Memory B cell (primary cell): ENCODE data around the gene DTNA.
"Not testable (repeated sequence)": the region's sequence is repeated elsewhere in the genome, so short reads cannot be mapped to it uniquely, and the experiment has no call there.

Experiments used
- ATAC-seq: fragments of 150-1000 bp; cut with Tn5 transposase; 2 replicates; pipeline ENCODE4 v1.10.0; 2021; ENCODE audit warnings: low read depth, mild to moderate bottlenecking, moderate library complexity
- DNase-seq, 2 donors: peaks; one replicate each; pipeline ENCODE4 v3.0.0; 2022; ENCODE audit warnings: low spot score in 2 of 2
- H3K27ac Mint-ChIP-seq: one replicate; pipeline ENCODE4 v1.8.0; 2022; ENCODE audit warnings: mild to moderate bottlenecking, moderate library complexity, mixed read lengths
- H3K27me3 Mint-ChIP-seq: one replicate; pipeline ENCODE4 v1.8.0; 2022; ENCODE audit warnings: mixed read lengths
- H3K36me3 Mint-ChIP-seq: one replicate; pipeline ENCODE4 v1.8.0; 2022; ENCODE audit warnings: mild to moderate bottlenecking, mixed read lengths
- H3K4me1 Mint-ChIP-seq: one replicate; pipeline ENCODE4 v1.8.0; 2022; ENCODE audit warnings: mixed read lengths
- H3K4me3 Mint-ChIP-seq: one replicate; pipeline ENCODE4 v1.8.0; 2022; ENCODE audit warnings: mild to moderate bottlenecking, moderate library complexity, mixed read lengths
- H3K9me3 Mint-ChIP-seq: one replicate; pipeline ENCODE4 v1.8.0; 2022; ENCODE audit warnings: mixed read lengths

Gene DTNA

DNA sequence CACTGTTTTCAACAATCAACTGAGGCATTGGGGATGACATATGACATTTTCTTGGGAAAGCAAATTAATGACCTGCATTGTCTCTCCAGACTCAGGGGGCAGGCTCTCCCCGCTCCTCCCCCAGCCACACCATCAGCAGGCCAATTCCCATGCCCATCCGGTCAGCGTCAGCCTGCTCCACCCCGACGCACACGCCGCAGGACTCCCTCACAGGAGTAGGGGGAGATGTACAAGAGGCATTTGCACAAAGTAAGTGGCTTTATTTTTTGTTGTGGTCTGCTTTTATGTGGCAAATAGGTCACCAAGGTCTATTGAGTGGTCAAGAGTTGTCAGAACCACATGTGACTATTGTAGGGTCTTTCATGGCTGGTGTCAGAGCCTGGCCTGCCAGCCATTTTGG, 165.1 kb downstream of the DTNA start:
- no peak for DNase-seq
- H3K4me3 Mint-ChIP-seq, result no peak overlapping the region
- H3K4me1 Mint-ChIP-seq, result no peaks in the 10 kb centered on the region
- no peaks in the 10 kb centered on the region for H3K9me3 Mint-ChIP-seq
- no peak for ATAC-seq
- no peak overlapping the region for H3K27ac Mint-ChIP-seq
- H3K27me3 Mint-ChIP-seq, result peaks cover 3% of the 10 kb centered on the region
- no peaks in the 10 kb centered on the region for H3K36me3 Mint-ChIP-seq

DNA sequence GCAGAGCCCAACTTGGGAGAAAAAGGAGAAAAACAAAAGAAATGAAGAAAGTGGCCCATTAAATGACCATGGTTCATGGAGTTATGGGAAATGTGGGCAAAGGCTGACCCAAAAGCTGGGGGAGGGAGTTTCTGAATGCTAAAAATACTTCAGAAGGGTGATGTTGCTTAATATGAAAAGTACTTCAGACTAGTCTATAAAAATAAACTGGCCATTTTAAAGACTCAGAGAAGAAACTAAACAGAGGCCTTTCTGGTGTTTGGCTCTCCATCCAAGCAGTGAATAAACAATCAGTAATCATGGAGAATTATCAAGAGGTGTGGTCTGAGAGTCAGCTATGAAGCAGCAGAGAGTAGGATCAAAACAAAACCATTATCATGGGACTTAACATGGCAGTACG, 170.3 kb downstream of the DTNA start:
- no peaks in the 10 kb centered on the region for H3K9me3 Mint-ChIP-seq
- no peaks in the 10 kb centered on the region for H3K36me3 Mint-ChIP-seq
- DNase-seq (no peak), ATAC-seq (no peak)
- no peak overlapping the region for H3K27ac Mint-ChIP-seq
- no peak overlapping the region for H3K4me3 Mint-ChIP-seq
- peaks cover 2% of the 10 kb centered on the region for H3K27me3 Mint-ChIP-seq
- H3K4me1 Mint-ChIP-seq, result no peaks in the 10 kb centered on the region

DNA sequence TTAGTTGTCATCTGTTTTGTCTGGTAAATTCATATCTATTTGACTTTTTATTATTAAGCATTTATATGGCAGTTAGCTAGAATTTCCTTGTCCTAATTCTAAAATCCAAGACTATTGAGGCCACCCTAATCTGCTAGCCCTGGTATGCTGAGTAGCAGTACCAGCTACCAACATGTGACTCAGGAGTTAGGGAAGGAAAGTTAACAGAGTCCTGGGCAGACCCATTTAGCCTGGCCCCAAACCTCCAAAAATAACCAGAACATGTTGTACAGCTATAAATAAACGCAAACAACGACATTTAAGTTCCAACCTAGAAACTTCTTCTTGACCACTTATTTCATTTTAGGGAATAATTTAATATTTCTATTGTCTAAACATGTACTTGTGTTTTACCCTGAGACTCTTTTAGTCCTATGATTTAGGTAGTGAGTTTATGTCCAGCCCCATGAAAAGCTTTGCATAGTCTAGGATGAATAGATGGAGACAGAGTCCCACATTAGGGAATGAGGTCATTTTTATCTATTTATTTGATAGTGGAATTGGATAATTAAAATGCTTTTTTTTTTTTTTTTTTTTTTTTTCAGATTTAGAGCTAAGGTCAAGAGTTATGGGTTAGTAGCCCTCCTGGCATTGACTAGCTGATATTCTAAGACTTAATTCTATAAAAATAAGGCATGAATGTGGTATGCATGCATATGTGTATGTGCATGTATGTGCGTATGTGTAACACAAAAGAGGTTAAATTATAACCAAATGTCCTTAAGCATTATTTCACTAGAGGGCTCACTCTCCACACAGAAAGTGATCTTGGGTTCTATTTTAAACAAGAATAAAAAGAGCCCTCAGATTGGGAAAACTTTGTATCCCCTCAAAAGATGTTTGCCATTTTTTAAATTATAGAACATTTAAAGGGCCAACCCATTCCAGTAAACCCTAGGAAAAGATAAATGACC, 171.1 kb downstream of the DTNA start:
- no peaks in the 10 kb centered on the region for H3K36me3 Mint-ChIP-seq
- ATAC-seq, result no peak
- no peaks in the 10 kb centered on the region for H3K4me1 Mint-ChIP-seq
- no peak overlapping the region for H3K4me3 Mint-ChIP-seq
- H3K9me3 Mint-ChIP-seq, result no peaks in the 10 kb centered on the region
- no peak for DNase-seq
- peaks cover 2% of the 10 kb centered on the region for H3K27me3 Mint-ChIP-seq
- H3K27ac Mint-ChIP-seq, result no peak overlapping the region

DNA sequence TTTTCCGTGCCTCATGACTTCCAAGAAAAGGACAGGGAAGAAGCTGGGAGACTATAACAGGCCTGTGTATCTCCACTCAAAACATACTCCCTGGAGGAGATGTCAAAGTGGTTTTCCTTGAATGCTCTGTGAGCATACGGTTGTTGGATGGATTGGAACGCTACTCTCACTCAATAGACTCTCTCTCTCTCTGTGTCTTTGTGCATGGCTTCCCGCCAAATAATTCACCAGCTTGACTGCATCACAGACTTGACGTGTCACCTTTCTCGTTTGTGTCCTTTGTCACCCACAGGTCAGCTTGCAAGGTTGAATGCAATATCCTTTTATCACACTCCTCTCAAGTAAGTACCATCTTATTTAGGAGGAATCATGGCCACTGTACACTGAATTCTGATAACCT, 174.3 kb downstream of the DTNA start:
- ATAC-seq (no peak), DNase-seq (no peak)
- Mint-ChIP-seq H3K4me3 (no peak overlapping the region), H3K4me1 (no peaks in the 10 kb centered on the region), H3K27ac (no peak overlapping the region), H3K9me3 (no peaks in the 10 kb centered on the region), H3K27me3 (peaks cover 2% of the 10 kb centered on the region), H3K36me3 (no peaks in the 10 kb centered on the region)

DNA sequence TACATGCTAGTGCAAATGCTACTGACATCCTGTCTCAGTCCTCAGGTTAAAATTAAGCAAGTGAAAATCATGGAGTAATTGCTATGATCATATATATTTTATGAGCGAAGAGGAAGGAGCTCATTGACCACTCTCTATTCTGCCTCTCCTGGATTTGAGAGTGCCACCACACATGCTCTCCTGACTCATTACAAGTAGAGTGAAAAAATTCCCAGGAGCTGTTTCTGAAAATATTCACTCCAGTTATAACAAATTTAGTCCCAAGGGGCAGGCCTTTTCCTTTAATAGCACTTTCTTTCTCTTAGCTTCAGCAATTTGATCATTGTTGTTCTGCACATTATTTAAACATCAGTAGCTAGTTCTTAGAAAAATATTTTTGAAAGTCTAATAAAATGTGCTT, 176.1 kb downstream of the DTNA start:
- H3K9me3 Mint-ChIP-seq, result no peaks in the 10 kb centered on the region

GRCh38 chr18:34887881-34888580, 177.9 kb downstream of the DTNA start:
- H3K4me3 Mint-ChIP-seq, result no peak overlapping the region
- H3K27me3 Mint-ChIP-seq, result peaks cover 13% of the 10 kb centered on the region
- no peaks in the 10 kb centered on the region for H3K4me1 Mint-ChIP-seq
- no peak overlapping the region for H3K27ac Mint-ChIP-seq
- H3K36me3 Mint-ChIP-seq, result no peaks in the 10 kb centered on the region
- no peaks in the 10 kb centered on the region for H3K9me3 Mint-ChIP-seq
- no peak for DNase-seq
- ATAC-seq, result no peak

More for the DNA sequence above, 176.1 kb downstream of the DTNA start:
- no peak overlapping the region for H3K27ac Mint-ChIP-seq
- no peak for DNase-seq
- ATAC-seq, result no peak
- no peaks in the 10 kb centered on the region for H3K4me1 Mint-ChIP-seq
- H3K4me3 Mint-ChIP-seq, result no peak overlapping the region
- H3K36me3 Mint-ChIP-seq, result no peaks in the 10 kb centered on the region
- H3K27me3 Mint-ChIP-seq, result peaks cover 10% of the 10 kb centered on the region

DNA sequence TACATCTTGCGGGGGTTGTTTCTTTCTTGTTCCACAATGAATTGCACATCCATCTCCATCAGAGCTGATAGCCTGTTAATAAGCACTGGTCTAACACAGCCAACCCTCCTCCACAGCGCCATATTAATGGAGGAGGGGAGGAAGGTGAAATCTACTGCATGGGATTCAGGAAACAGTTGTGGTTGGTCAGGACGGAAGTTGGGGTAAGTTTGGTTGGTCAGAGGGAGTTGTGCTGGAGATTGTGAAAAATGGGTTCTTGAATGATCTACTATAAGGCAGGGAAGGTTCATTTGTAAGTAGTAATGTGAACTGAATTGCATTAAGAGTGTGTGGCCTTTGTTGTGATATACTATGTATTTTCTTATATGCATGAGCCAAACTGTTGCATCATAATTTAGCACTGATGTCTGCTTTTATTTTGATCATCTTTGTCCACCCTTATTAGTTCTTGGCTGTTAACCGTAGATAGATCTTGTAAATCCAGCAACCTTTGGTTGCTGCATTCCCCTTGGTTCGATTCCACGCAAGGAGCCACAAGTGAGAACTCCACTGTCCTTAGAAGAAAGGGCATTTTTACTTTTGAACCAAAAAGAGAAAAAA, 180.5 kb downstream of the DTNA start:
- Mint-ChIP-seq H3K4me3 (no peak overlapping the region), H3K9me3 (peaks cover 3% of the 10 kb centered on the region), H3K27me3 (peaks cover 18% of the 10 kb centered on the region), H3K4me1 (no peaks in the 10 kb centered on the region), H3K36me3 (no peaks in the 10 kb centered on the region), H3K27ac (no peak overlapping the region)
- DNase-seq (no peak), ATAC-seq (no peak)

- no peak overlapping the region for H3K27ac Mint-ChIP-seq
- no peaks in the 10 kb centered on the region for H3K36me3 Mint-ChIP-seq
- H3K4me3 Mint-ChIP-seq, result no peak overlapping the region
- no peak for DNase-seq
- no peak for ATAC-seq
- peaks cover 18% of the 10 kb centered on the region for H3K27me3 Mint-ChIP-seq
- peaks cover 3% of the 10 kb centered on the region for H3K9me3 Mint-ChIP-seq
- H3K4me1 Mint-ChIP-seq, result no peaks in the 10 kb centered on the region
Measured at GRCh38 chr18:34892379-34892778, 182.3 kb downstream of the DTNA start.

DNA sequence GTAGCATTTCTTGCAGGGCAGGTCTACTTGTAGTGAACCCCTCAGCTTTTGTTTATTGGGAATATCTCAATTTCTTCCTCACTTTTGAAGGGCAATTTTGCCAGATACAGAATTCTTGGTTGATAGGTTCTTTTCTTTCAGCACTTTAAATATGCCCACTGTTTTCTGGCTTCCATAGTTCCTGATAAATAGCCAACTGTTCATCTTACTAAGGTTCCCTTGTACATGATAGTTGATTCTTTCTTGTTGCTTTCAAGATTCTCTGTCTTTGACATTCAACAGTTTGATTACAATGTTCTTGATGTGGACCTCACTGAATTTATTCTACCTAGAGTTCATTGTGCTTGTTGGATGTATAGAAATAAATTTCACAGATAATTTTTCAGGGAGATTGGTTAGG, 183.1 kb downstream of the DTNA start:
- Mint-ChIP-seq H3K4me1 (no peaks in the 10 kb centered on the region), H3K4me3 (no peak overlapping the region), H3K27me3 (peaks cover 18% of the 10 kb centered on the region), H3K36me3 (no peaks in the 10 kb centered on the region), H3K27ac (no peak overlapping the region), H3K9me3 (peaks cover 3% of the 10 kb centered on the region)
- ATAC-seq (no peak), DNase-seq (no peak)

DNA sequence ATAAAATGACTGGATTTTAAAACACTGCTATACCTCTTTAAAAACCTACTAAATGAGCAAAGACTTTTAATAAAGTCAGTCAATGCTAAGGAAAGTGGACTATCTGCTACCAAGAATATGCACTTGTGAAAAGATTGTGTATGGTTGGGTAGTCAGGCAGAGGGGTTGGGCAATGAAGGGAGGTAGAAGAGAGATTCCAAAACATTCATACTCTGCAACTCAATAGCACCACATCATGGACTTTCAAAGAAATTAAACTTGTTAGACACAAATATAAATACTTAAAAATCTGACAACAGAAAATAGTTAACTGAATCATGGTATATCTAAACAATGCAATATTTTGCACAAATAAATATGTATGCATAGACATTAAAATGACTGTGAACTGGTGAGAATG, 191.2 kb downstream of the DTNA start:
- Mint-ChIP-seq H3K27me3 (no peaks in the 10 kb centered on the region), H3K4me3 (no peak overlapping the region), H3K27ac (no peak overlapping the region), H3K36me3 (no peaks in the 10 kb centered on the region), H3K9me3 (no peaks in the 10 kb centered on the region), H3K4me1 (no peaks in the 10 kb centered on the region)
- ATAC-seq, result no peak
- no peak for DNase-seq

GRCh38 chr18:34904994-34905393, 194.9 kb downstream of the DTNA start:
- Mint-ChIP-seq H3K27me3 (no peaks in the 10 kb centered on the region), H3K4me1 (no peaks in the 10 kb centered on the region), H3K4me3 (no peak overlapping the region), H3K9me3 (peaks cover 4% of the 10 kb centered on the region), H3K27ac (no peak overlapping the region), H3K36me3 (no peaks in the 10 kb centered on the region)
- no peak for DNase-seq
- no peak for ATAC-seq

- H3K36me3 Mint-ChIP-seq, ATAC-seq, H3K27ac Mint-ChIP-seq, H3K9me3 Mint-ChIP-seq, H3K4me1 Mint-ChIP-seq, H3K27me3 Mint-ChIP-seq, DNase-seq, H3K4me3 Mint-ChIP-seq: not testable (repeated sequence)
Measured at GRCh38 chr18:34906985-34907384, 196.9 kb downstream of the DTNA start.

DNA sequence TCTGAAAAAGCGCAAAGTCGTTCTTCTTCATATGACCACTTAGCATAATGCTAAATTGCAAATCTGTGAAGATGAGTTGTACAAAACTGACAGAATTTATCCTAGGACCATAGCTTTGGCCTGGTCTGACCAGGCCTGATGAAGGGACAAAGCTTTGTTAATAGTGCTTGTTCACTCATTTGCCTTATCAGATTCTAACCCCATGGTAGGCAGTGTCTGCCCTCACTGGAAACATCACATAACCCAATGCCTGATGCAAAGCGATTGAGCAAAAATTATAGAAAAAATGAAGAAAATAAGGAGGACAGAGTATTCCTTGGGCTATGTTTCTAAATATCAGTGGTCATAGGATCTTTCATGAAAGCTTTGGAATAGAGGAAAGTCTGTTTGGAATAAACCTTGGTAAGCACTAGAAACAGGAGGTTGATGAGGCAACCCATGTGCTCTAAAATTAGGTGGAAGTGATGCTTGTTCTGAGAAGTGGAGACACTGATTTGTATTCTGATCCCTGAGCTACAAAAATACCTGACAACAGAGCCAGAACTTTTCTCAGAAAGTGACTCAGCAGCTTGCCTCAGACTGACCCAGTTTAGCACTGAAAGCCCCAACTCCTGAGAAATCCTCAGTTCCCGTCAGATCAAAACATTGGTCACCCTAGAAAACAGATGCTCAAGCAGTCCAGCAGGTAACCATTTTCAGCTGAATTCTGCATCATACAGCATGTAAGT, 199.7 kb downstream of the DTNA start:
- H3K4me1 Mint-ChIP-seq, result no peaks in the 10 kb centered on the region
- DNase-seq, result no peak
- H3K36me3 Mint-ChIP-seq, result no peaks in the 10 kb centered on the region
- peaks cover 4% of the 10 kb centered on the region for H3K9me3 Mint-ChIP-seq
- no peak for ATAC-seq
- H3K27ac Mint-ChIP-seq, result no peak overlapping the region
- no peak overlapping the region for H3K4me3 Mint-ChIP-seq
- no peaks in the 10 kb centered on the region for H3K27me3 Mint-ChIP-seq

DNA sequence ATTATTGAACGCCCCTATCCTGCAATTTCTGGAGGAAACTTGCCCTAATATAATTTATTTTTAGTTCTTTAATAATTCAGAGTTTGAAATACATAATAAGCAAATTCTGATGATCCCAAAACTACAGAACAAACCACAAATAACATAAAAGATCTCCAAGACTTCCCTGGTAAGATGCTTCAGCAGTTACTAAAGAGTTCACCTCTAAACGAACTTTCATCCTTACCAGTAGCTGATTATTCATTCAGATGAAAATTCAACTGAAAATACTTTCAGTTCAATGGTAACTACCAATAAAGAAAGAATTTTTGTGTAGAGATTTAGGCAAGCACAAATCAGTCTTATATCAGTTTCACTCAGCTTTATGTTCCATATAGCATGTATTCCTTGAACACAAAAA, 201.0 kb downstream of the DTNA start:
- no peak for ATAC-seq
- no peaks in the 10 kb centered on the region for H3K27me3 Mint-ChIP-seq
- DNase-seq, result no peak
- H3K4me3 Mint-ChIP-seq, result no peak overlapping the region
- peaks cover 4% of the 10 kb centered on the region for H3K9me3 Mint-ChIP-seq
- H3K4me1 Mint-ChIP-seq, result no peaks in the 10 kb centered on the region
- no peaks in the 10 kb centered on the region for H3K36me3 Mint-ChIP-seq
- no peak overlapping the region for H3K27ac Mint-ChIP-seq
